ENCODE measurements around the gene KCNAB1.
"Not testable (repeated sequence)": the region's sequence is repeated elsewhere in the genome, so short reads cannot be mapped to it uniquely, and the experiment has no call there.

KCNAB1 gene

DNA sequence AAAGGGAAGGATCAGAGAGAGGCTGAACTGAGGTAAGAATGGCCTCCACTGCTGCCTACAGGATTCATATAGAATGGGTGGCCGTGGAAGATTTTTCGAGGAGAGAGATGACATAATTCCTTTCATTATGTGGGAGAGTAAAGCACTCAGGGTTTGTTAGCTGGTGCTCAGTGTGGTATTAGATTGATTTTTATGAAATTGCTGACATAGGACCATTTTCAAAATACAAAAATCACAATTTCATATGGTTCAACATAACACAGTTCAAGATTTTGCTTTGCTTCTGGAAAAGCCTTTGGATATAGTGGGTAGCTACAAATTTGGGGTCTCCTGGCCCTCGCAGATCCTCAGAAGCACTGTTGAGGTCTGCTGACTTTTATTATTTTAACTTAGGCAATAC is 95.4 kb downstream of the KCNAB1 start:
- no peak overlapping the region for H3K27ac ChIP-seq (ENCODE audit: low read depth, low read length)
- no peaks in the 10 kb centered on the region for H3K4me1 ChIP-seq (ENCODE audit: control insufficient read depth in 1 of 2, insufficient read depth in 2 of 2, low read length in 2 of 2)
- H3K9ac ChIP-seq (ENCODE audit: low read depth in 1 of 2, low read length in 2 of 2), result no peak overlapping the region
- no peaks in the 10 kb centered on the region for H3K36me3 ChIP-seq (ENCODE audit: control insufficient read depth in 1 of 2, insufficient read depth in 2 of 2, low read length in 2 of 2)
- H3K9me3 ChIP-seq (ENCODE audit: control insufficient read depth in 1 of 2, low read length in 2 of 2), result no peaks in the 10 kb centered on the region
- H3K4me3 ChIP-seq (ENCODE audit: low read depth in 1 of 2, low read length in 2 of 2), result no peak overlapping the region
- no peaks in the 10 kb centered on the region for H3K27me3 ChIP-seq (ENCODE audit: control insufficient read depth in 1 of 2, insufficient read depth in 2 of 2, low read length in 2 of 2)

GRCh38 chr3:156216216-156216615 is 95.8 kb downstream of the KCNAB1 start:
- H3K9ac ChIP-seq (ENCODE audit: low read depth in 1 of 2, low read length in 2 of 2), result no peak overlapping the region
- no peak overlapping the region for H3K27ac ChIP-seq (ENCODE audit: low read depth, low read length)
- no peaks in the 10 kb centered on the region for H3K9me3 ChIP-seq (ENCODE audit: control insufficient read depth in 1 of 2, low read length in 2 of 2)
- no peaks in the 10 kb centered on the region for H3K4me1 ChIP-seq (ENCODE audit: control insufficient read depth in 1 of 2, insufficient read depth in 2 of 2, low read length in 2 of 2)
- H3K36me3 ChIP-seq (ENCODE audit: control insufficient read depth in 1 of 2, insufficient read depth in 2 of 2, low read length in 2 of 2), result no peaks in the 10 kb centered on the region
- H3K4me3 ChIP-seq (ENCODE audit: low read depth in 1 of 2, low read length in 2 of 2), result no peak overlapping the region
- no peaks in the 10 kb centered on the region for H3K27me3 ChIP-seq (ENCODE audit: control insufficient read depth in 1 of 2, insufficient read depth in 2 of 2, low read length in 2 of 2)

DNA sequence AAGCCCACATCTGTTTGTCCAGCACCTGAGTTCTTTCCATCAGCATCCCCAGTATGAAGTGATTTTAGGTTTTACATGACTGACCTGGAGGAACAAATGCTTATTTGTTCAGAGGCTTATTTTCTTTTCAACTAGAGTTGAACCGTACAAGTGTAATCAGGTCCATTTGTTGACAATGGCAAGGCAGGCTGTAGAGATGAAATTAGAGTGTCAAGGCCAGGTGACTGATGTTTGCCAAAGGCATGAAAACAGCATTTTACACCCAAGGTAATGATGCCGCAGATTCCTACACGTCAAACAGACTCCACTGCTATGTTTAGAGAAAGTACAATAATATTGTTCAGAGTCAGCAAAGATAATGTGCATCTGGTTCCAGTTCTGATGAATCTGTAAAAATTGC is 96.5 kb downstream of the KCNAB1 start:
- Histone ChIP-seq H3K4me1 (ENCODE audit: control insufficient read depth in 1 of 2, insufficient read depth in 2 of 2, low read length in 2 of 2) (no peaks in the 10 kb centered on the region), H3K9ac (ENCODE audit: low read depth in 1 of 2, low read length in 2 of 2) (no peak overlapping the region), H3K36me3 (ENCODE audit: control insufficient read depth in 1 of 2, insufficient read depth in 2 of 2, low read length in 2 of 2) (no peaks in the 10 kb centered on the region), H3K9me3 (ENCODE audit: control insufficient read depth in 1 of 2, low read length in 2 of 2) (no peaks in the 10 kb centered on the region), H3K27me3 (ENCODE audit: control insufficient read depth in 1 of 2, insufficient read depth in 2 of 2, low read length in 2 of 2) (no peaks in the 10 kb centered on the region), H3K4me3 (ENCODE audit: low read depth in 1 of 2, low read length in 2 of 2) (no peak overlapping the region), H3K27ac (ENCODE audit: low read depth, low read length) (no peak overlapping the region)

DNA sequence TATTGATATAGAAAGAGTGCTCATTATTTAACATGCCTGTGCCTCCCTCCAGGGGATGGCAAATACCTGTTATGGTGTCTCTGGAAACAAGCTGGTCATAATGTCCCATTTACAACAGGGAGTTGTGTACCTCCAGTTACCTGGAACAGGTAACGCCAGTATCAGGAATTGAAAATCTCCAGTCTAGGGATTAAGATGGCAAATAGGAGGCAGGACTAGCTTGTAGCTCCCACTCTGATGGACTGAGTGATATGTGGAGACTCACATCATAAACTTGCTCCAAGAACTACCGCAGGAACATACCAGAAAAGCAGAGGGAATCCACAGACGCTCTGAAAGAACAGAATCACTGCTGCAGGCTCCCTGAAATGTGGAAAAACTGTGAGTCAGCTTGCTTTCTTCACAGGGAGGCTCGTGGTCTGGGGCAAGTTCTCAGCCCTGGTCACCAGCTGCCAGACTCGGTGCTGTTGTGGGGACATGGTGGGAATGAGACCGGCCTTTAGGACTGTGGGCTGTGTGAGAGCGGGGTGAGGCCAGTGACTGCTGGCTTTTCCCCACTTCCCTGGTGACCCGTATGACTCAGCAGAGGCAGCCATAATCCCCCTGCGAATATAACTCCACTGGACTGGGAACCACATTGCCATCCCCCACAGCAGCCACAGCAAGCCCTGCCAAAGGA is 97.4 kb downstream of the KCNAB1 start:
- Histone ChIP-seq H3K4me3 (ENCODE audit: low read depth in 1 of 2, low read length in 2 of 2) (no peak overlapping the region), H3K36me3 (ENCODE audit: control insufficient read depth in 1 of 2, insufficient read depth in 2 of 2, low read length in 2 of 2) (no peaks in the 10 kb centered on the region), H3K9me3 (ENCODE audit: control insufficient read depth in 1 of 2, low read length in 2 of 2) (no peaks in the 10 kb centered on the region), H3K4me1 (ENCODE audit: control insufficient read depth in 1 of 2, insufficient read depth in 2 of 2, low read length in 2 of 2) (no peaks in the 10 kb centered on the region), H3K27me3 (ENCODE audit: control insufficient read depth in 1 of 2, insufficient read depth in 2 of 2, low read length in 2 of 2) (no peaks in the 10 kb centered on the region), H3K9ac (ENCODE audit: low read depth in 1 of 2, low read length in 2 of 2) (no peak overlapping the region), H3K27ac (ENCODE audit: low read depth, low read length) (no peak overlapping the region)

- H3K9me3 ChIP-seq (ENCODE audit: control insufficient read depth in 1 of 2, low read length in 2 of 2), result no peaks in the 10 kb centered on the region
- no peak overlapping the region for H3K4me3 ChIP-seq (ENCODE audit: low read depth in 1 of 2, low read length in 2 of 2)
- H3K36me3 ChIP-seq (ENCODE audit: control insufficient read depth in 1 of 2, insufficient read depth in 2 of 2, low read length in 2 of 2), result no peaks in the 10 kb centered on the region
- H3K27me3 ChIP-seq (ENCODE audit: control insufficient read depth in 1 of 2, insufficient read depth in 2 of 2, low read length in 2 of 2), result no peaks in the 10 kb centered on the region
- no peak overlapping the region for H3K9ac ChIP-seq (ENCODE audit: low read depth in 1 of 2, low read length in 2 of 2)
- no peaks in the 10 kb centered on the region for H3K4me1 ChIP-seq (ENCODE audit: control insufficient read depth in 1 of 2, insufficient read depth in 2 of 2, low read length in 2 of 2)
- H3K27ac ChIP-seq (ENCODE audit: low read depth, low read length), result no peak overlapping the region
Measured at GRCh38 chr3:156218353-156218744, 98.0 kb downstream of the KCNAB1 start.

DNA sequence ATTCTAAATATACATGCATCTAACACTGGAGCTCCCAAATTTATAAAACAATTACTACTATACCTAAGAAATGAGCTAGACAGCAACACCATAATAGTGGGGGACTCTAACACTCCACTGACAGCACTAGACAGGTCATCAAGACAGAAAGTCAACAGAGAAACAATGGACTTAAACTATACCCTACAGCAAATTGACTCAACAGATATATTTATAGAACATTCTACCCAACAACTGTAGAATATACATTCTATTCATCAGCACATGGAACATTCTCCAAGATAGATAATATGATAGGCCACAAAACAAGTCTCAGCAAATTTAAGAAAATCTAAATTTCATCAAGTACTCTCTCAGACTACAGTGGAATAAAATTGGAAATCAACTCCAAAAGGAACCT is 102.0 kb downstream of the KCNAB1 start:
- H3K27me3 ChIP-seq (ENCODE audit: control insufficient read depth in 1 of 2, insufficient read depth in 2 of 2, low read length in 2 of 2); H3K9ac ChIP-seq (ENCODE audit: low read depth in 1 of 2, low read length in 2 of 2); H3K9me3 ChIP-seq (ENCODE audit: control insufficient read depth in 1 of 2, low read length in 2 of 2); H3K4me3 ChIP-seq (ENCODE audit: low read depth in 1 of 2, low read length in 2 of 2); H3K4me1 ChIP-seq (ENCODE audit: control insufficient read depth in 1 of 2, insufficient read depth in 2 of 2, low read length in 2 of 2); H3K36me3 ChIP-seq (ENCODE audit: control insufficient read depth in 1 of 2, insufficient read depth in 2 of 2, low read length in 2 of 2); H3K27ac ChIP-seq (ENCODE audit: low read depth, low read length): not testable (repeated sequence)

- H3K27ac ChIP-seq (ENCODE audit: low read depth, low read length); H3K36me3 ChIP-seq (ENCODE audit: control insufficient read depth in 1 of 2, insufficient read depth in 2 of 2, low read length in 2 of 2); H3K4me1 ChIP-seq (ENCODE audit: control insufficient read depth in 1 of 2, insufficient read depth in 2 of 2, low read length in 2 of 2); H3K4me3 ChIP-seq (ENCODE audit: low read depth in 1 of 2, low read length in 2 of 2); H3K9me3 ChIP-seq (ENCODE audit: control insufficient read depth in 1 of 2, low read length in 2 of 2); H3K27me3 ChIP-seq (ENCODE audit: control insufficient read depth in 1 of 2, insufficient read depth in 2 of 2, low read length in 2 of 2); H3K9ac ChIP-seq (ENCODE audit: low read depth in 1 of 2, low read length in 2 of 2): not testable (repeated sequence)
Measured at GRCh38 chr3:156224046-156224445, 103.7 kb downstream of the KCNAB1 start.

DNA sequence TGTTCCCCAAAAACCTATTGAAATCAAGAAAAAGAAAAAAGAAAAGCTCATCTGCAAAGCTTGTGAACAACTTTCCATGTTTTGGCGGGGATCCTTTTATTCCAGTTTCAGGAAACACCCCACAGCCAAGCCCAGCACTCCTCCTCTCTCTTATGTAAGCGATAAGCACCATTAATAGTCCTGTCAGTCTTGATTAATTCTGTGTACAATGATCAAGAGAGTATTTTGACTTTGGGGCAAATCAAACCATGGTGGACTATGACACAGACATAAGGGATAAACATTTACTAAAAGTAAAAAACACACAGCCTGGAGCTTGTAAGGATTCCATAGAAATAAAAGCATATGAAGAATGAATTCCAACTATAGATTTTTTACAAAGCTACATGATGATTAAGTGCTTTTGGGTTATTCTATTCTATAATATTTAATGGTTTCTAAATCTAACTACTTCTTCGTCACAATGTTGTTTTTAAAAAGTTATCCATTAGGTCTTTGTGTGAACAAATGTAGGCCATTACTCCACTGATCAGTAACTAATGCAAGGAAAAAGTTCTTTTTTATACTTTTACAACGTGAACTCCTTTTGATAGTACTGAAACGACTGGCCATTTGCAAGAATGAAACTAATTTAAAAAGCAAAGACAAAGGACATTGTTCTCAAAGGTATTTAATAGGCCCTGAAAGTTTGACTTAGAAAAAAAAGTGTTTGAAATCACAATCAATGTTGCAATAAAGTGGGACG is 106.5 kb downstream of the KCNAB1 start:
- H3K36me3 ChIP-seq (ENCODE audit: control insufficient read depth in 1 of 2, insufficient read depth in 2 of 2, low read length in 2 of 2), result no peaks in the 10 kb centered on the region
- H3K4me3 ChIP-seq (ENCODE audit: low read depth in 1 of 2, low read length in 2 of 2), result no peak overlapping the region
- H3K4me1 ChIP-seq (ENCODE audit: control insufficient read depth in 1 of 2, insufficient read depth in 2 of 2, low read length in 2 of 2), result no peaks in the 10 kb centered on the region
- peaks cover 0 to 5% of the 10 kb centered on the region in 2 donors for H3K27me3 ChIP-seq (ENCODE audit: control insufficient read depth in 1 of 2, insufficient read depth in 2 of 2, low read length in 2 of 2)
- no peaks in the 10 kb centered on the region for H3K9me3 ChIP-seq (ENCODE audit: control insufficient read depth in 1 of 2, low read length in 2 of 2)
- H3K9ac ChIP-seq (ENCODE audit: low read depth in 1 of 2, low read length in 2 of 2), result no peak overlapping the region
- H3K27ac ChIP-seq (ENCODE audit: low read depth, low read length), result no peak overlapping the region

DNA sequence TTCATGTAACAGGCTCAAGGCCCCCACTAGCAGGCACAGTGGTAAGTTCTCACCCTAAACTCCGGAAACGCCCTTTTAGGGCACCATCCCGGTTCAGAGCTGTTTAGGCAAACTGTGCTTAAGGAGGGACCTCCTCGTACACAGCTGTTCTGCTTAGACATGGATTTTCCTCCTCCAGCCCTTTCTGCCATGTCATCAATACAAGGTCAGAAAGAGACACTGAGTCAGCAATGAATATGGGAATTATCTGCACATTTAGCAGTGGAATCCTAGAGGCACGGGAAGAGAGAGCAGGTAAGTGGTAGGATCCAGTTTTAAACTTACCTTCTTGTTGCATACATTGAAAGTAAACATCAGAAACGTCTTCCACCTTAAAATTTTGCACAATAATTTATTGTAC is 107.3 kb downstream of the KCNAB1 start:
- Histone ChIP-seq H3K27me3 (ENCODE audit: control insufficient read depth in 1 of 2, insufficient read depth in 2 of 2, low read length in 2 of 2) (peaks cover 0 to 5% of the 10 kb centered on the region in 2 donors), H3K36me3 (ENCODE audit: control insufficient read depth in 1 of 2, insufficient read depth in 2 of 2, low read length in 2 of 2) (no peaks in the 10 kb centered on the region), H3K4me1 (ENCODE audit: control insufficient read depth in 1 of 2, insufficient read depth in 2 of 2, low read length in 2 of 2) (no peaks in the 10 kb centered on the region), H3K9me3 (ENCODE audit: control insufficient read depth in 1 of 2, low read length in 2 of 2) (no peaks in the 10 kb centered on the region), H3K9ac (ENCODE audit: low read depth in 1 of 2, low read length in 2 of 2) (no peak overlapping the region), H3K27ac (ENCODE audit: low read depth, low read length) (no peak overlapping the region), H3K4me3 (ENCODE audit: low read depth in 1 of 2, low read length in 2 of 2) (no peak overlapping the region)

GRCh38 chr3:156230278-156230900 is 110.0 kb downstream of the KCNAB1 start:
- H3K9me3 ChIP-seq (ENCODE audit: control insufficient read depth in 1 of 2, low read length in 2 of 2), result no peaks in the 10 kb centered on the region

More at GRCh38 chr3:156230278-156230900, 110.0 kb downstream of the KCNAB1 start:
- Histone ChIP-seq H3K36me3 (ENCODE audit: control insufficient read depth in 1 of 2, insufficient read depth in 2 of 2, low read length in 2 of 2) (no peaks in the 10 kb centered on the region), H3K27me3 (ENCODE audit: control insufficient read depth in 1 of 2, insufficient read depth in 2 of 2, low read length in 2 of 2) (peaks cover 0 to 8% of the 10 kb centered on the region in 2 donors), H3K4me3 (ENCODE audit: low read depth in 1 of 2, low read length in 2 of 2) (no peak overlapping the region), H3K27ac (ENCODE audit: low read depth, low read length) (no peak overlapping the region), H3K9ac (ENCODE audit: low read depth in 1 of 2, low read length in 2 of 2) (no peak overlapping the region), H3K4me1 (ENCODE audit: control insufficient read depth in 1 of 2, insufficient read depth in 2 of 2, low read length in 2 of 2) (no peaks in the 10 kb centered on the region)
